PC-3 (cell line): ENCODE data around the gene FAM43A. TPM values are rescaled to one million over a fixed set of nuclear protein-coding genes. Genes with fewer than 3 reads are reported as not detected.
A peak's percentile ranks its signal among the peaks of the same experiment; 100 is the strongest.

ENCODE experiments used
- ATAC-seq: fragments of 200-7000 bp; cut with Tn5 transposase; 2 replicates; pipeline ENCODE4 v1.9.1; 2020; ENCODE audit warnings: mild to moderate bottlenecking, moderate library complexity
- BruUV-seq: library from RNA; stranded (reverse); fragments of 400-500 nt; replicated peaks from 2 replicates; lab custom pipeline; 2021; lab: Mats Ljungman, UMichigan
- CTCF ChIA-PET: fragments of 300-600 bp; sonication (Branson Sonifier 250); formaldehyde crosslinking; loops from one replicate; lab custom pipeline; 2022; ENCODE audit warnings: antibody characterized with exemption; lab: Charles Lee
- POLR2A ChIA-PET: fragments of 300-600 bp; sonication (Branson Sonifier 250); formaldehyde crosslinking; loops from one replicate; lab custom pipeline; 2022; ENCODE audit warnings: antibody characterized with exemption; ENCODE audit not compliant: unreplicated experiment; lab: Charles Lee
- DNase-seq: peaks from one replicate; pipeline ENCODE4 v3.0.0-alpha.2; 2015
- H2AFZ ChIP-seq: fragments of 300-600 bp; sonication (generic); 2 replicates; pipeline ENCODE4 v1.6.0; 2016; ENCODE audit warnings: antibody characterized with exemption, low read length
- H3F3A ChIP-seq: fragments of 300-600 bp; sonication (generic); one replicate; pipeline ENCODE4 v1.6.0; 2017; ENCODE audit warnings: antibody characterized with exemption, low read length, control low read depth, mild to moderate bottlenecking; ENCODE audit not compliant: unreplicated experiment
- H3K27ac ChIP-seq: fragments of 300-600 bp; sonication (generic); 2 replicates; pipeline ENCODE4 v1.5.1; 2016; ENCODE audit warnings: mild to moderate bottlenecking, low read length
- H3K27me3 ChIP-seq: fragments of 300-600 bp; sonication (generic); 2 replicates; pipeline ENCODE4 v1.6.1; 2016; ENCODE audit warnings: low read length, mixed read lengths
- H3K36me3 ChIP-seq: fragments of 300-600 bp; sonication (generic); 2 replicates; pipeline ENCODE4 v1.6.1; 2016; ENCODE audit warnings: low read depth, mixed run types, low read length, mixed read lengths
- H3K4me1 ChIP-seq: fragments of 300-600 bp; sonication (generic); 2 replicates; pipeline ENCODE4 v1.5.1; 2016; ENCODE audit warnings: low read length; ENCODE audit not compliant: insufficient read depth
- H3K4me2 ChIP-seq: fragments of 300-600 bp; sonication (generic); 2 replicates; pipeline ENCODE4 v1.6.0; 2016; ENCODE audit warnings: low read length
- H3K4me3 ChIP-seq: fragments of 300-600 bp; sonication (generic); 2 replicates; pipeline ENCODE4 v1.5.1; 2016; ENCODE audit warnings: mild to moderate bottlenecking, low read length, mixed read lengths
- H3K79me2 ChIP-seq: fragments of 300-600 bp; sonication (generic); 2 replicates; pipeline ENCODE4 v1.6.1; 2017; ENCODE audit warnings: low read length, mixed read lengths
- H3K9ac ChIP-seq: fragments of 300-600 bp; sonication (generic); 2 replicates; pipeline ENCODE4 v1.6.0; 2016; ENCODE audit warnings: mild to moderate bottlenecking, low read length
- H3K9me2 ChIP-seq: fragments of 300-600 bp; sonication (generic); replicated peaks from 2 replicates; pipeline ENCODE4 v1.6.1; 2016; ENCODE audit warnings: mixed run types, low read length, mixed read lengths
- H3K9me3 ChIP-seq: fragments of 300-600 bp; sonication (generic); 2 replicates; pipeline ENCODE4 v1.6.1; 2016; ENCODE audit warnings: low read length, mixed read lengths
- H4K20me1 ChIP-seq: fragments of 300-600 bp; sonication (generic); 2 replicates; pipeline ENCODE4 v1.6.1; 2016; ENCODE audit warnings: low read length, mixed read lengths
- EZH2 ChIP-seq: fragments of 300-600 bp; sonication (generic); IDR thresholded peaks from one replicate; pipeline ENCODE4 v1.6.1; 2017; ENCODE audit warnings: antibody characterized with exemption, mild to moderate bottlenecking, low read length; ENCODE audit not compliant: unreplicated experiment
- EZH2phosphoT487 ChIP-seq: fragments of 300-600 bp; sonication (generic); IDR thresholded peaks from 2 replicates; pipeline ENCODE4 v1.6.1; 2018; ENCODE audit warnings: mild to moderate bottlenecking, antibody characterized with exemption, low read length, borderline replicate concordance
- intact Hi-C: fragments of 100-400 bp; cut with micrococcal nuclease; formaldehyde crosslinking; loops from 2 replicates; pipeline ENCODE4 v1.9.0; 2023
- total RNA-seq: library from RNA; depleted of rRNA; stranded (reverse); fragments of >200 nt; gene quantifications from 2 replicates; pipeline ENCODE4 v1.2.3, GENCODE V29; 2014
- TF ChIP-seq, protein P1 (sequence below): fragments of 300-600 bp; sonication (generic); conservative IDR thresholded peaks from 2 replicates; pipeline ENCODE4 v1.5.1; 2017; ENCODE audit warnings: antibody characterized with exemption, low read depth, mild to moderate bottlenecking, low read length

FAM43A gene
- total RNA-seq, 1 experiment from 2014 or later: 59.8 TPM

DNA sequence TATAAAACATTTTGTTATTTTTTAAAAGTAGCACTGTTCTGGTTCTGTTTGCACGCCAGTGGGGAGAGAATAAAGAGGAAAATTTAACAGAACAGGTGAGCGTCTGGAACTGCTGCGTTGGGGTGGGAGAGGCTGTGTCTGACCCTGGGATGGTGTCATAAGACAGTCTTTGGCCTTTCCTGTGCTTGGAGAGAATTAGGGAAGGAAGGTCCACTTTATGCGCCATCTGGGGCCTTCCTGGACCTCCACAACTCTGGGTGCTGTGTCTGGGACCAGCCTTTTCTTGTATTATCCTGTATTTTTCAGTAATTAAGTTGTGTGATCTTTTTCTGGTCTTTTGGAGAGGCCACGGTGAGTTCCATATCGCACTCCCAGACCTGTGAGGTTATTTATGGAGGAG, 3.3 kb downstream of the FAM43A start:
- BruUV-seq: no TSS peak
- TF ChIP-seq EZH2 (no peak), EZH2phosphoT487 (no peak)
- TF ChIP-seq, protein P1, sequence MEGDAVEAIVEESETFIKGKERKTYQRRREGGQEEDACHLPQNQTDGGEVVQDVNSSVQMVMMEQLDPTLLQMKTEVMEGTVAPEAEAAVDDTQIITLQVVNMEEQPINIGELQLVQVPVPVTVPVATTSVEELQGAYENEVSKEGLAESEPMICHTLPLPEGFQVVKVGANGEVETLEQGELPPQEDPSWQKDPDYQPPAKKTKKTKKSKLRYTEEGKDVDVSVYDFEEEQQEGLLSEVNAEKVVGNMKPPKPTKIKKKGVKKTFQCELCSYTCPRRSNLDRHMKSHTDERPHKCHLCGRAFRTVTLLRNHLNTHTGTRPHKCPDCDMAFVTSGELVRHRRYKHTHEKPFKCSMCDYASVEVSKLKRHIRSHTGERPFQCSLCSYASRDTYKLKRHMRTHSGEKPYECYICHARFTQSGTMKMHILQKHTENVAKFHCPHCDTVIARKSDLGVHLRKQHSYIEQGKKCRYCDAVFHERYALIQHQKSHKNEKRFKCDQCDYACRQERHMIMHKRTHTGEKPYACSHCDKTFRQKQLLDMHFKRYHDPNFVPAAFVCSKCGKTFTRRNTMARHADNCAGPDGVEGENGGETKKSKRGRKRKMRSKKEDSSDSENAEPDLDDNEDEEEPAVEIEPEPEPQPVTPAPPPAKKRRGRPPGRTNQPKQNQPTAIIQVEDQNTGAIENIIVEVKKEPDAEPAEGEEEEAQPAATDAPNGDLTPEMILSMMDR: no peak
- peak overlapping the region; percentile 94 for H3K4me2 ChIP-seq
- no peaks in the 10 kb centered on the region for H3K9me3 ChIP-seq
- H2AFZ ChIP-seq: no peak overlapping the region
- H3K4me1 ChIP-seq: peaks cover 28% of the 10 kb centered on the region
- H3K9ac ChIP-seq: peak overlapping the region; percentile 84
- ATAC-seq (no peak), DNase-seq (no peak)
- ChIA-PET POLR2A (no interaction called here), CTCF (interaction anchor here (1.2 kb wide), 1 partner anchor 17 kb away, joined by 6 read pairs; the partner anchor contains the start of gene LSG1)
- no peaks in the 10 kb centered on the region for H3K36me3 ChIP-seq
- H3K9me2 ChIP-seq: no peaks in the 10 kb centered on the region
- no peaks in the 10 kb centered on the region for H3K27me3 ChIP-seq
- no peak overlapping the region for H3K27ac ChIP-seq
- H3F3A ChIP-seq: no peaks in the 10 kb centered on the region
- intact Hi-C loops: loop anchor here (5.0 to 10.0 kb wide), 2 partner anchors 128 to 836 kb away; no protein-coding TSS in a partner anchor
- H4K20me1 ChIP-seq: peaks cover 35% of the 10 kb centered on the region
- peak overlapping the region; percentile 93 for H3K4me3 ChIP-seq
- peaks cover 37% of the 10 kb centered on the region for H3K79me2 ChIP-seq

DNA sequence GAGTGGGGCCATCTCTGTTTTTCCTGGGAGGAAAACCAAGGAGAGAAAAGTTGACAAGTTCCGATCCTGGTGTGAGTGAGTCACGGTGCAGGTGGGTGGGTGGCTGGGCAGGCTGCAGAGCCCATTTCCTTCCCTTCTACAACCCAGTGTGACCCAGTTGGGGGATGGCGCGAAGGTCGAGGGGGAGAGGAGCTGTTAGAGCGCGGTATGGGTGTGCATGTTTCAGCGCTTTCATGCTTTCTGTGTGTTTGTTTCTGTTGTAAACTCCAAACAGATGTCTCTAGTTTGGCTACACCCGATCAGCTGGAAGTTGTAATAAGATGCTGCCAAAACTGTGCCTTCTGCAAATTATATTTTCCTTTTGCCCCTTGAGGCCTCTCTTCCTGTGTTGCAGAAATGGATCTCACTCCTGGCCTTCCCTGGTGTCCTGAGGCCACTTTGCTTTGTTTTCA, 3.8 kb downstream of the FAM43A start:
- no peaks in the 10 kb centered on the region for H3K27me3 ChIP-seq
- H3K9me3 ChIP-seq: no peaks in the 10 kb centered on the region
- no peaks in the 10 kb centered on the region for H3K36me3 ChIP-seq
- H3K27ac ChIP-seq: no peak overlapping the region
- intact Hi-C loops: loop anchor here (5.0 to 10.0 kb wide), 2 partner anchors 128 to 835 kb away; no protein-coding TSS in a partner anchor
- peak overlapping the region; percentile 94 for H3K4me2 ChIP-seq
- CTCF ChIA-PET: interaction anchor here (0.6 kb wide), 1 partner anchor 80 kb away, joined by 4 read pairs; no protein-coding TSS in a partner anchor
- peak overlapping the region; percentile 93; the same call in 1 of the 2 replicates for H3K4me3 ChIP-seq
- DNase-seq (peak; percentile 23), ATAC-seq (no peak)
- H2AFZ ChIP-seq: no peak overlapping the region
- peaks cover 37% of the 10 kb centered on the region for H3K79me2 ChIP-seq
- POLR2A ChIA-PET: no interaction called here
- H3K9ac ChIP-seq: no peak overlapping the region
- H3K4me1 ChIP-seq: peaks cover 28% of the 10 kb centered on the region
- H4K20me1 ChIP-seq: peaks cover 35% of the 10 kb centered on the region
- no peak for TF ChIP-seq EZH2
- TF ChIP-seq EZH2phosphoT487: no peak
- TF ChIP-seq, protein P1: no peak
- H3K9me2 ChIP-seq: no peaks in the 10 kb centered on the region
- BruUV-seq: no TSS peak
- H3F3A ChIP-seq: no peaks in the 10 kb centered on the region
